ENCODE data around the gene MACROD2.
"Not testable (repeated sequence)": the region's sequence is repeated elsewhere in the genome, so short reads cannot be mapped to it uniquely, and the experiment has no call there.

MACROD2 gene

DNA sequence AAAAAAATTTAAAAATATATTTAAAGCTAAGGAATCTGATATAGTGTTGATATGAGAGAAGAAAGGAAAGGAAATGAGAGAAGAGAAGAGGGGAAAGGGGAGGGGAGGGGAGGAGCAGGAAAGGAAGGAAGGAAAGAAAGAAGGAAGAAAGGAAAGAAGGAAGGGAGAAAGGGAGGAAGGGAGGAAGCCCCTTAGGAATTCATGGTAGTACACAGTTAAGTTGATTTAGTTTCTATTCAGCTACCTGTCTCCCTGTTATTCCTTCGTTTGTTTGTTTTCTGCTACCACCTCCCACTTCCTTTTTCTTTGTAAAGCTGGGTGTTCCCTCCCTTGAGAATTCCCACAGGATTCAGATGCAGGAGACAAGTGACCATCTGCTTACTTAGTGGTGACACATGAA is 1367.5 kb downstream of the MACROD2 start:
- Histone ChIP-seq H3K36me3 (ENCODE audit: control insufficient read depth in 1 of 2, insufficient read depth in 2 of 2, low read length in 2 of 2) (no peaks in the 10 kb centered on the region), H3K9me3 (ENCODE audit: control insufficient read depth in 1 of 2, low read length in 2 of 2) (no peaks in the 10 kb centered on the region), H3K27ac (ENCODE audit: low read length) (no peak overlapping the region), H3K27me3 (ENCODE audit: low read depth, low read length) (no peaks in the 10 kb centered on the region), H3K4me1 (ENCODE audit: control insufficient read depth in 1 of 2, insufficient read depth in 2 of 2, low read length in 2 of 2) (no peaks in the 10 kb centered on the region), H3K4me3 (ENCODE audit: low read depth in 1 of 2, low read length in 2 of 2) (no peak overlapping the region)

DNA sequence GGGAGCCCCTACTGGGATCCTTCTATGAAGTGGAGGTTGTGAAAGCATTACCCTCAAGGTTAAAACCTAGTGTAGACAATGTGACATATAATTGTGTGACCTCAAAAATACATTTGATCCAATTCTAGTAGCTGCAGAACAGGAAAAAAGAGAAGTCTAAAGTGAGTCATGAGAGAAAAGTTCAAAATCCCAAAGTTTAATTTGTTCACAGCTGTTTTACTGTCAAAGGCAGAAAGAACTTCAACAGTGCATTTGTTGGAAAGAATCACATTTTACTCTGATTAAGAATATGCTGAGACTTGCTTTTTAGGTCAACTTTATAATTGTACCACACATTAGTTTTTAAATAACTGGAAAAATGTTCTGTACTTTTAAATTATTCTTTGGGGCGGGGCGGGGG is 1369.5 kb downstream of the MACROD2 start:
- Histone ChIP-seq H3K4me1 (ENCODE audit: control insufficient read depth in 1 of 2, insufficient read depth in 2 of 2, low read length in 2 of 2) (no peaks in the 10 kb centered on the region), H3K4me3 (ENCODE audit: low read depth in 1 of 2, low read length in 2 of 2) (no peak overlapping the region), H3K9me3 (ENCODE audit: control insufficient read depth in 1 of 2, low read length in 2 of 2) (no peaks in the 10 kb centered on the region), H3K36me3 (ENCODE audit: control insufficient read depth in 1 of 2, insufficient read depth in 2 of 2, low read length in 2 of 2) (no peaks in the 10 kb centered on the region), H3K27ac (ENCODE audit: low read length) (no peak overlapping the region), H3K27me3 (ENCODE audit: low read depth, low read length) (no peaks in the 10 kb centered on the region)

- H3K36me3 ChIP-seq (ENCODE audit: control insufficient read depth in 1 of 2, insufficient read depth in 2 of 2, low read length in 2 of 2) = no peaks in the 10 kb centered on the region
- no peaks in the 10 kb centered on the region for H3K4me1 ChIP-seq (ENCODE audit: control insufficient read depth in 1 of 2, insufficient read depth in 2 of 2, low read length in 2 of 2)
- H3K27ac ChIP-seq (ENCODE audit: low read length) = no peak overlapping the region
- no peaks in the 10 kb centered on the region for H3K27me3 ChIP-seq (ENCODE audit: low read depth, low read length)
- no peak overlapping the region for H3K4me3 ChIP-seq (ENCODE audit: low read depth in 1 of 2, low read length in 2 of 2)
- H3K9me3 ChIP-seq (ENCODE audit: control insufficient read depth in 1 of 2, low read length in 2 of 2) = no peaks in the 10 kb centered on the region
These were observed 1375.1 kb downstream of the MACROD2 start for GRCh38 chr20:15370370-15370769.

DNA sequence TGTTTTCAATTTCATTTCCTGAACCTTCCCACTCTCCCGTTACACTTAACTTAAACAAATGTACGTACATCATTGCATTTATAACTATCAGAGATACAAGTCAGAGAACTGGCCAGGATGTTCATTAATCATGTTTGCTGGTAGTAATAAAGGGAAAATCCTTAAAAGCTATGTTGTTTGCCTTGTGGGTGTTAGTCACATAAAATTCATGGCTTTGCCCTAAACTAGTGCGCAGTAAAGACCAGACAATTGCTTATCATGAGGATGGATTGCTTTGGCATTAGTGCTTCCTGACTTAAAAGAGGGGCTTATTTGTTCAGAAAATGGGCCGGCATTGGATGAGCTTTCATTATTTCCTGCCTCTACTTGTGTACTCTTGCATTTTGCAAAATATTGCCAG is 1379.4 kb downstream of the MACROD2 start:
- no peak overlapping the region for H3K4me3 ChIP-seq (ENCODE audit: low read depth in 1 of 2, low read length in 2 of 2)
- no peaks in the 10 kb centered on the region for H3K36me3 ChIP-seq (ENCODE audit: control insufficient read depth in 1 of 2, insufficient read depth in 2 of 2, low read length in 2 of 2)
- H3K4me1 ChIP-seq (ENCODE audit: control insufficient read depth in 1 of 2, insufficient read depth in 2 of 2, low read length in 2 of 2) = no peaks in the 10 kb centered on the region
- H3K27me3 ChIP-seq (ENCODE audit: low read depth, low read length) = no peaks in the 10 kb centered on the region
- H3K9me3 ChIP-seq (ENCODE audit: control insufficient read depth in 1 of 2, low read length in 2 of 2) = no peaks in the 10 kb centered on the region
- H3K27ac ChIP-seq (ENCODE audit: low read length) = no peak overlapping the region

DNA sequence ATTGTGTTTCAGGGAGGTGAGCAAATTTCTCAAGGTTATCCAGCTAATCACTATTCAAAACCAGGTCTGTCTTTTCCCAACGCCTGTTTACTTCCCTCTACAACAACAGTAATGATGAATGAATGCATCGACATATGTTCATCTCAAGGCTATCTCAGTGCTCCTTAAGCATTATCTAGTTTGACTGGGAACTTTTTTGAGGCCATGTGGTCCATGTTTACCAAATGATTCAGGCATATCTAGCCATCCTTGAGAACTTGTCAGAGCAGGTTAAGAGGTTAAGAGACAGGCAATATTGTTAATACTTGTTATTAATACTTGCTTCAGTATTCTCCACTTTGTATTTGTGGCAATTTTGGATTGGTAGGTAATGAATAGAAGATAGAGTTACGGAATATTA is 1380.5 kb downstream of the MACROD2 start:
- no peak overlapping the region for H3K4me3 ChIP-seq (ENCODE audit: low read depth in 1 of 2, low read length in 2 of 2)
- no peaks in the 10 kb centered on the region for H3K27me3 ChIP-seq (ENCODE audit: low read depth, low read length)
- no peak overlapping the region for H3K27ac ChIP-seq (ENCODE audit: low read length)
- no peaks in the 10 kb centered on the region for H3K9me3 ChIP-seq (ENCODE audit: control insufficient read depth in 1 of 2, low read length in 2 of 2)
- H3K36me3 ChIP-seq (ENCODE audit: control insufficient read depth in 1 of 2, insufficient read depth in 2 of 2, low read length in 2 of 2) = no peaks in the 10 kb centered on the region
- no peaks in the 10 kb centered on the region for H3K4me1 ChIP-seq (ENCODE audit: control insufficient read depth in 1 of 2, insufficient read depth in 2 of 2, low read length in 2 of 2)

- not testable (repeated sequence) for H3K36me3 ChIP-seq (ENCODE audit: control insufficient read depth in 1 of 2, insufficient read depth in 2 of 2, low read length in 2 of 2); H3K4me3 ChIP-seq (ENCODE audit: low read depth in 1 of 2, low read length in 2 of 2); H3K9me3 ChIP-seq (ENCODE audit: control insufficient read depth in 1 of 2, low read length in 2 of 2); H3K27ac ChIP-seq (ENCODE audit: low read length); H3K27me3 ChIP-seq (ENCODE audit: low read depth, low read length); H3K4me1 ChIP-seq (ENCODE audit: control insufficient read depth in 1 of 2, insufficient read depth in 2 of 2, low read length in 2 of 2)
These were observed 1382.3 kb downstream of the MACROD2 start for GRCh38 chr20:15377603-15378002.

DNA sequence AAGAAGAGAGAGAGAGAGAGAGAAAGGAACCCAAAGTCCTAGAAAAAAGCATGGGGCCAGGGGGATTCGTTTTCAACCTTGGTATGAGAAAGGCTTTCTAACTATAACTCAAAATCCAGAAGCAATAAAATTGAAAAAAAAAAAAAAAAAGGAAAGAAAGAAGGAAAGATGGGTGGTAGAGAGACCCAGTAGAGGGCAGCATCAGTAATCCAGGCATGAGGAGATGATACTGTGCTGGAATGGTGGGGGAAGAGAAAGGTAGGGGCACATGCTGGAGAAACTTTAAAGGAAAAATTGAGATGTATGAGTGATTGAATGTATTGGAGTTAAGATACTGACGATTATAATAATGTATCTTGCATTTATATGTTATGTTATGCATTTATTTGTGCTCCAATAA is 1382.8 kb downstream of the MACROD2 start:
- H3K27me3 ChIP-seq (ENCODE audit: low read depth, low read length) = no peaks in the 10 kb centered on the region
- no peak overlapping the region for H3K27ac ChIP-seq (ENCODE audit: low read length)
- H3K36me3 ChIP-seq (ENCODE audit: control insufficient read depth in 1 of 2, insufficient read depth in 2 of 2, low read length in 2 of 2) = no peaks in the 10 kb centered on the region
- no peaks in the 10 kb centered on the region for H3K9me3 ChIP-seq (ENCODE audit: control insufficient read depth in 1 of 2, low read length in 2 of 2)
- no peak overlapping the region for H3K4me3 ChIP-seq (ENCODE audit: low read depth in 1 of 2, low read length in 2 of 2)
- no peaks in the 10 kb centered on the region for H3K4me1 ChIP-seq (ENCODE audit: control insufficient read depth in 1 of 2, insufficient read depth in 2 of 2, low read length in 2 of 2)

DNA sequence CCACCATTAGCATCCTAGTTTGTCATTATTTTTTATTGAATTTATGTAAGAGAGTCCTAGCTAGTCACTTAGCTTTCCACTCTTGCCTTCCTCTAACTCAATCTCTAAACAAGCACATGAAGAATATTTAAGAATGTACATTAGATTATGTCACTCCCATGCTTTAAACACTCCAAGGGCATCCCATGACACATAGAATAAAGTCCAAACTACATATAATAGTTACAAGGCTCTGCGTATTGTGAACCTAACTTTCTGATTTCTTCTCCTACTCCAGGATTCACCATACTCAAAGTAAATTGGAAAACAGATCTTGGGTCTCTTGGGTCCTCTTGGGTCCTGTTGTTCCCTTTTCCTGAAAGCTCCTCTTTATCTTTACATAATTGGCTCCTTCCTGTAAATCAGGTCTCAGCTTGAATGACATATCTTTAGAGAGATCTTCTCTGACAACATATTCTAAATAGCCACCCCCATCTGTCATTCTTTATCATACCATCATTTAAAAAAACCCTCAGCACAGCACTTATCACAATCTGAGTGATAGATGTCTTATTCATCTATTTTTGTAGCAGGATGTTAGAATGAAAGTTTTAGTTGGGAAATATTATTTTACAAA is 1384.5 kb downstream of the MACROD2 start:
- Histone ChIP-seq H3K9me3 (ENCODE audit: control insufficient read depth in 1 of 2, low read length in 2 of 2) (no peaks in the 10 kb centered on the region), H3K27me3 (ENCODE audit: low read depth, low read length) (no peaks in the 10 kb centered on the region), H3K27ac (ENCODE audit: low read length) (no peak overlapping the region), H3K4me1 (ENCODE audit: control insufficient read depth in 1 of 2, insufficient read depth in 2 of 2, low read length in 2 of 2) (no peaks in the 10 kb centered on the region), H3K4me3 (ENCODE audit: low read depth in 1 of 2, low read length in 2 of 2) (no peak overlapping the region), H3K36me3 (ENCODE audit: control insufficient read depth in 1 of 2, insufficient read depth in 2 of 2, low read length in 2 of 2) (no peaks in the 10 kb centered on the region)

DNA sequence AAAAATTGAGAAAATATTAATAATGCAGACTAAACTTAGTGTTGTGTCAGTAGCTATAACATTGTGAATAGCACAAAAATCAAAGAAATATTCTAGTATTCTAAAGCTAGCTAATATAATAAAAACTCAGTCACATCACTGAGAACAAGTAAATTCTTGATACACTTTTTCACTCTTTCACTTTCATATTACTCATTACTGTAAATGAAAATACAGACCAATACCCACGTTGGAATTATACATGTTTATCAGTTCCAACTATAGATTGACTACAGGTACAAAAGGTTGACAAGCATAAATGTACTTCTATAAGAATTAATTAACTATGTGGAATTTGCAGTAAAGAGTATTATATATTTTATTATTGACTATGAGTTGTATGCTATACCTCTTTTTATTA is 1385.5 kb downstream of the MACROD2 start:
- Histone ChIP-seq H3K27ac (ENCODE audit: low read length) (no peak overlapping the region), H3K4me3 (ENCODE audit: low read depth in 1 of 2, low read length in 2 of 2) (no peak overlapping the region), H3K36me3 (ENCODE audit: control insufficient read depth in 1 of 2, insufficient read depth in 2 of 2, low read length in 2 of 2) (no peaks in the 10 kb centered on the region), H3K9me3 (ENCODE audit: control insufficient read depth in 1 of 2, low read length in 2 of 2) (no peaks in the 10 kb centered on the region), H3K4me1 (ENCODE audit: control insufficient read depth in 1 of 2, insufficient read depth in 2 of 2, low read length in 2 of 2) (no peaks in the 10 kb centered on the region), H3K27me3 (ENCODE audit: low read depth, low read length) (no peaks in the 10 kb centered on the region)

GRCh38 chr20:15387228-15387627 is 1391.9 kb downstream of the MACROD2 start:
- H3K4me1 ChIP-seq (ENCODE audit: control insufficient read depth in 1 of 2, insufficient read depth in 2 of 2, low read length in 2 of 2) = no peaks in the 10 kb centered on the region
- no peaks in the 10 kb centered on the region for H3K27me3 ChIP-seq (ENCODE audit: low read depth, low read length)
- no peaks in the 10 kb centered on the region for H3K36me3 ChIP-seq (ENCODE audit: control insufficient read depth in 1 of 2, insufficient read depth in 2 of 2, low read length in 2 of 2)
- H3K9me3 ChIP-seq (ENCODE audit: control insufficient read depth in 1 of 2, low read length in 2 of 2) = no peaks in the 10 kb centered on the region
- H3K4me3 ChIP-seq (ENCODE audit: low read depth in 1 of 2, low read length in 2 of 2) = no peak overlapping the region
- no peak overlapping the region for H3K27ac ChIP-seq (ENCODE audit: low read length)

DNA sequence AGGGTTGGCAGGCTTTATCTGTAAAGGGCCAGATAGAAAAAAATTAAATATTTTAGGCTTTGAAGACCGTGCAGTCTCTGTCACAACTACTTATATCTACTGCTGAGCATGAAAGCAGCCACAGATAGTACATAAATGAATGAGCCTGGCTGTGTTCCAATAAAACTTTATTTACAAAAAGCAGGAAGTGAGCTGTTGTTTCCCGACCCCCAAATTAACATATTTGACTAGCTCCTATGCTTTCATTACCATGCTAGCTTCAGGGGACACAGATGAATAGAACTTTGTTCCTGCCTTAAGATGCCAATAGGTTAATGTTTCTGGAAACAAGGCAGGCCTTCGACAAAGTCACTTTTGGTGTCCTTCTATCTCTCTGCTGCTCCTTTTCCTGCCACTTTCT is 1400.1 kb downstream of the MACROD2 start:
- no peaks in the 10 kb centered on the region for H3K9me3 ChIP-seq (ENCODE audit: control insufficient read depth in 1 of 2, low read length in 2 of 2)
- H3K27ac ChIP-seq (ENCODE audit: low read length) = no peak overlapping the region
- H3K4me1 ChIP-seq (ENCODE audit: control insufficient read depth in 1 of 2, insufficient read depth in 2 of 2, low read length in 2 of 2) = no peaks in the 10 kb centered on the region
- no peak overlapping the region for H3K4me3 ChIP-seq (ENCODE audit: low read depth in 1 of 2, low read length in 2 of 2)
- H3K36me3 ChIP-seq (ENCODE audit: control insufficient read depth in 1 of 2, insufficient read depth in 2 of 2, low read length in 2 of 2) = no peaks in the 10 kb centered on the region
- H3K27me3 ChIP-seq (ENCODE audit: low read depth, low read length) = no peaks in the 10 kb centered on the region

- Histone ChIP-seq H3K9me3 (ENCODE audit: control insufficient read depth in 1 of 2, low read length in 2 of 2) (no peaks in the 10 kb centered on the region), H3K36me3 (ENCODE audit: control insufficient read depth in 1 of 2, insufficient read depth in 2 of 2, low read length in 2 of 2) (no peaks in the 10 kb centered on the region), H3K4me3 (ENCODE audit: low read depth in 1 of 2, low read length in 2 of 2) (no peak overlapping the region), H3K27me3 (ENCODE audit: low read depth, low read length) (no peaks in the 10 kb centered on the region), H3K27ac (ENCODE audit: low read length) (no peak overlapping the region), H3K4me1 (ENCODE audit: control insufficient read depth in 1 of 2, insufficient read depth in 2 of 2, low read length in 2 of 2) (no peaks in the 10 kb centered on the region)
These were observed 1400.7 kb downstream of the MACROD2 start for GRCh38 chr20:15396026-15396425.

Measured in muscle layer of duodenum (tissue), 2 donors.